GM19438 (cell line): ENCODE results near the gene DHRS1.
A peak's percentile ranks its signal among the peaks of the same experiment; 100 is the strongest.

Experiments
- ATAC-seq: cut with Tn5 transposase; IDR thresholded peaks from one replicate; pipeline ENCODE4 v1.9.1; 2021; ENCODE audit warnings: low read depth; ENCODE audit not compliant: unreplicated experiment

The DHRS1 gene

DNA sequence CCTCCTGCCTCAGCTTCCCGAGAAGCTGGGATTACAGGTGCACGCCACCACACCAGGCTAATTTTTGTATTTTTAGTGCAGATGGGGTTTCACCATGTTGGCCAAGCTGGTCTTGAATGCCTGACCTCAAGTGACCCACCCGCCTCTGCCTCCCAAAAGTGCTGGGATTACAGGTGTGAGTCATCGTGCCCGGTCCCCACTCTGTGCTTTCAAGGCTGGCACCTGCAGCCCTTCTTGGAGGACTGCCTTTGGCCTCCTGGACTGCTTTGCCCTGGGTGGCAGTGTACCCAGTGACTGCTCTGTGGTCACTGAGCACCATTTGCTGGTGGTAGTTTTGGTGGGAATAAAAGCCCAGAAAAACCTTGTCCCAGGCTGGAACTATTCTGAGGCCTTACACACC is 12.6 kb downstream of the DHRS1 start:
- ATAC-seq: no peak

DNA sequence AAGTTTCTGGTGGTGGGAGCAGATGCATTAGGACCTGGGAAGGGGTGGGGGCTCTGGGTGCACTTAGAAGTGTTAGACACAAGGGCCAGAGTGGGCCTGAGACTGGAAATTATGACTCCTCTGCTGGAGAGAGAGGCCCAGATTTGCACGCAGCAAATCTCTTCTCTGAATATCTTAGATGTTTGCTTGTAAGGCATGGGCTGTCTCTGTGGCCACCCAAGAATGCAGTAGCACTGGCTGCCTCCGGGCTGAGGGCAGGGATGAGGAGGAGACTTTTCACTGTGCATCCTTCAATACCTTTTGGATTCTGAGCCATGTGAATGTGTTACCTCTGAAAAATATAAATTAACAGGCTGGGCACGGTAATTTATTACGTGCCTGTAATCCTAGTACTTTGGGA is 14.2 kb downstream of the DHRS1 start:
- ATAC-seq: no peak

DNA sequence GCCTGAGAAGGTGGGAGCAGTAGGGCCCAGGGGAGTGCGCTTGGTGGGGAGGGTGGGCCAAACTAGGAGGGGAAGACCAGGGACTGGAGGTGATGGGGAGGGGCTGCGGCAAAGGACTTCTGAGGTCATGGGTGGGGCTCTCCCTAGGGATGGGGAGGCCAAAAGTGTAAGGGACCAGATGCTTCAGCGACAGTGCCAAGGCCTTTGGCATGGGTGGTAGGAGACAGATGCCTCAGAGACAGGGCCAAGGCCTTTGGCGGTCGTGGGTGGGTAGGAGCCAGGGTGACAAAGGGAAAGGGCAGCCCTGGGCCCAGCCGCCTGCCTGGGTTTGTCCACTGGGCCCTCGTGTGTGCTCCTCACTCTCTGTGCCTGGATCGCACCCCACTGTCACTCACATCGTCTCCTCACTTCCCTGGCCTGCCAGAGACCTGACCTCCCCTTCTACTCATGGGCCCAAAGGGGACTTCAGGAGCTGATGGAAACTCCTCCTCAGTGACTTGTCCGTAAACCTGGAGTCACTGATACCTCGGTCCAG is 15.0 kb downstream of the DHRS1 start:
- no peak for ATAC-seq

DNA sequence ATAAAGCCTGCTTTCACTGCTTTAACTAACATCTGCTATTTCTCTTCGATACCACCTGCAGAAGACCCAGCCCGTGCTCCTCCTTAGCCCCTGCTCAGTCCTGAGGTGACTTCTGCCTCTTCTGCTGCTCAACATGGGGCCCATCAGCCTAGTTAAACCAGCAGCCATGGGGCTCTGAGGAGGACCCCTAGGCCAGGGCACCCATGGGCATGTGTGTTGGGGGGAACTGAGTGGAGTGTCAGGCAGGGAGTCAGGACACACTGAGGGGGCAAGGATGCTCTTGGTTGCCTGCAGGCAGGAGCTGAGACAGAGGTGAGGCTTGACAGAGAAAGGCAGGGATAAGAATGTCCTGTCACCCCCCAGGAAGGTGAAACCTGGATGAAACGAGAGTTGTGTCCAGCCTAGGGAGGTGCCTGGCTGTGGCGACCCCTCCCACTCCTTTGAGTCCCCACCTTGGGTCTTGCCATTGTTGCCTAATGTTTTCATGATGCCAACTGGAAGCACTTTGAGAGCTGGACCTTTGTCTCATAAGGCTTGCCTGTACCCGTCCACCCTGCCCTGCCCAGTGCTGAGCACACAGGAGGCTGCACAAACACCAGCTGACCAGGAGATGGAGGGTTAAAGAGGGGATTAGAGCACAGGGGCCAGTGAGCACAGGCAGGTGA is 15.7 kb downstream of the DHRS1 start:
- ATAC-seq: no peak

DNA sequence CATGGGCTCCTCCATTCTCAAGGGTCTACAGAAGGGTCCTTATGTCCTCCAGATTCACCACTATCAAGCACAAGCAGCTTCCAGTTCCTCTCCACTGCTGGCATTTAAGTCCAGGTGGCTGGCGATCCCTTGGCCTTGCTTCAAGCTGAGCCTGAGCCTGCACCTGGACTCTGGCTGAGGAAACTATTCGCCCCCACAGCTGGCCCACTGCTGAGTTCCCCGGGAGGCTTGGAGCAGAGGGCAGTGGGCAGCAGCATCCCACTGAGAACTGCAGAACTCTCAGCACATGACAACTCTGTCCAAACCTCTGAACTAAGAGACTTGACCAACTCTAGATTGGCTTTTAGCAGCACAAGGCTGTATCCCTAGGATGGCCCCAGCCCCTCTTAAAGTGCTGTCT is 16.8 kb downstream of the DHRS1 start:
- no peak for ATAC-seq

DNA sequence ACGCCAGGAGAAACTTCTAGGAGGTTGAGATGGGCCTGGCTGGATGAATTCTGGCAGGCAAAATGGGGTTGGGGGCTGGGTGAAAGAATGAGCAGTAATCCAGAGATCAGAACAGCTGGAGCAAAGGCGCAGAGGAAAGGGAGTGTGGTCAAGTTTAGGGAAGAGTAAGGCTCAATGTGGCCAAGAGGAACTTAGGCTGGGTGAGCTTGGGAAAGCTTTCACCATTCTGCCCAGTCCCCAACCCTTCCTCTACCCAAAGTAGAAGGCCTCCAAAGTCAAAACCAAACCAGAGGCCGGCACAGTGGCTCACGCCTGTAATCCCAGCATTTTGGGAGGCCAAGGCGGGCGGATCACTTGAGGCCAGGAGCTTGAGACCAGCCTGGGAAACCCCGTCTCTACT is 17.9 kb downstream of the DHRS1 start:
- ATAC-seq: no peak

DNA sequence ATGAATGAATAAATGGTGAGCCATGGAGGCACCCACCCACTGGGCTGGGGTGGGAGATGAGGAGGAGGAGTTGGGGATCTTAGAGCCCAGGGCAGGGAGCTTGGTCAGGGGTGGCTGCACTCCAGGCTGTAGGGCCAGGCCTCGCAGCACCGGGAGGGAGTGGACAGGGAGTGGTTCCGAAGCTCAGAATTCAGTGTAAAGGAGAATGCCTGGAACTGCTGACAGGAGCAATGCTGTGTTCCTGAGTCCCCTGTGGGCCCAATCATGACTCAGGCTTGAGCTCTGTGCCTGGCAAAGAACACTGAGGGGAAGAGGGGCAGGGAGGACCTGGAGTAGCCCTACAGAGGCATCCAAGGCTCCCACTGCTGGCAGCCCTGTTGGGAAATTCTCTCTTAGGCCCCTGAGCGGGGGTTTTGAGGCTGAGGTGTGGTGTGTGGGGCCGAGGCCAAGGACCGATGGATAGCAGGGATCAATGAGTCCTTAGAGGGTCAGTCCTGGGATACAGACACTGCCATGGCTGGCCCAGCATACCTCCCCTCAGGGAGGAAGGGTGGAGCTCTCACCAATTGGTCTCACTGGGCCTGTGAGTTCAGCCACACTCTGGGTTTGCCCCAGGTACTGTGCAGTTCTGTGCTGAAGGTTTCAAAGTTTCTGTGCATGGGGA is 18.7 kb downstream of the DHRS1 start:
- ATAC-seq: no peak

DNA sequence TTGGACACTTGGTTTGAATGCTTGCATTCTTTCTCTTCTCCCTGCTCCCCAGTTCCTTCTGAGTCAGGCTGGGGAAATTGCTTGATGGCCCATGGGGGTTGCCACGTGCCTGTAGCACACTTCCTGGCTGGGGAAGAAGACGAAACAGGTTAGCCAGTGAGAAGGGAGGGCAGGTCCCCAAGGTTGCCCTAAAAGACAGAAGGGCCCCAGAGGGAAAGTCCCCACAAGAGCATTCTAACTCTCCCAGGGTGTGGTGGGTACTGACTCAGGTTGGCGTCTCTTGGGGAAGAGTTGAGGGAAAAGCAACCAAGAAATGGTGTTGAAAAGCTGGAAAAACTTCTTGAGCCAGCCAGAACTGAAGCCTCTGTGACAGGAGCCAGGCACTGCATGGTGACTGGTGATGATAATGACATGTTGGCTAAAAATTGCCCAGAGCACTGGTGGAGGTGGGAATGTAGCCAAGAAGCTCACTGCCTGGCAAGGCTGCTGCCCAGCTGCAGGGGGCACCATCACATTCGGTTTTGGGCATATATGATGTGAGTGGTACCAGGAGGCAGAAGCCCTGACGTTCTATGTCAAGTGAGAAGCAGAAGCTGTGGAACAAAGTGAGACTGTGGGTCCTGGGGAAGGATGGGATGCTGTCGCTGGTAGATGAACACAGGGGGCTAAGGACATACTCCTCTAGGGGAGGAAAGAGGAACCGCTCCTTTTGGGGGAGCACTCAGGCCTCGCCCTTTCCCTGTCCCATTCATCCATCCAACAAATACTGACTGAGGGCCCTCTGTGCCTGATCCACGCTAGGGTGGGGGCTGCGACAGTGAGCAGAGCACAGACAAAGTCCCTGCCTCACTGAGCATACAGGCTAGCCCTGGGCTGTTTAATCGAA is 20.0 kb downstream of the DHRS1 start:
- ATAC-seq: no peak

GRCh38 chr14:24278424-24278823 is 21.2 kb downstream of the DHRS1 start:
- ATAC-seq: no peak

DNA sequence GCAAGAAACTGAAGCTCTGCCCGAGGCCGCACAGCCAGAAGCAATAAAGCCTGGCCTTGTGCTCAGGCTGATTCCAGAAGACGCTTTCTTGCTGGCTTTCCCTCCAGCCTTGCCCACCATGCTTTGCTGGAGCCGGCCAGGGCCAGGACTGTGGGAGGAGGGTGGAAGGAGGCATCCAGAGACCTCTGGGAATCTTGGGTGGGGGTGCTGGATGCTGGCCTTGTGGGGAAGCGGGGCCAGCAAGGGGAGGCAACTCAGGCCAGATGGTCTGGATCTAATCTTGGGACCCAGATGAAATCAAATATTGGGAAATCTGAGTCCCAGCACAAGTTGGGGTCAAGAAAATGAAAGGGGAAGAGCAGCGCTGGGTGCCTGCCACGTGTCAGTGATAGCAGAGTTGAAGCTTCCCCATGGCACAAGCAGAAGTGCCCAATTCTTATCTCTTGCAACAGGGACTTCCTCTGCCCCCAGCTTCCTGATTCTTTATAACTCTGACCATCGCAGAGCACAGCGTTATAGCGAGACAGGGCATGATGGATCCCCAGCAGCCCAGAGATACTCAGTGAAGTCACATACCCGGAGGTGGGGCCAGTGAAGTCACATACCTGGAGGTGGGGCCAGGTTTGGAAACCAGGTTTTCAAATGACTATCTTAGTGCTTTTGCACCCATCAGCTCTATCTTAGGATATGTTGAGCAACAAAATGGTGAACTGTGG is 21.8 kb downstream of the DHRS1 start:
- ATAC-seq: no peak

- ATAC-seq: no peak
Observed at GRCh38 chr14:24277071-24277470, 22.5 kb downstream of the DHRS1 start.

DNA sequence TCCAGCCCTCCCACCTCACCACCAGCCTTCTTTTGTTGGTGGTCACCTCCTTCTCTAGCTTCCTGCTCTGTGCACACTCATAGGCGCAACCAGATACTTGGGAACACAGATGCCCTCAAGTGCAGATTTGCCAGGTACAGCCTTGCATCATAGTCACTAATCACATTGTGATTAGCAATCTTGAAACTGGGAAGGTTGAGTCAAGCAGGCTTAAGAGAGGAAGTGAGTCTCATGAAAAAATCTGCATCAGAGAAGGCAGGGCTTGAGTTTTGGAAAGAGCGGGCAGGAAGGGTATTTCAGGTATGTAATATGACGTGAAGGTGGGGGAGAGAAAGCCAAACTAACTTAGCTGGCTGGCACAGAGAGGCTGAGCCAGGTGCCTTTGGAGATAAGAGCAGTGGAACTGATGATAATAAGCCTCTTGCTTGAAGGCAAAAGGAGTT is 25.5 kb downstream of the DHRS1 start:
- ATAC-seq: peak; percentile 38

DNA sequence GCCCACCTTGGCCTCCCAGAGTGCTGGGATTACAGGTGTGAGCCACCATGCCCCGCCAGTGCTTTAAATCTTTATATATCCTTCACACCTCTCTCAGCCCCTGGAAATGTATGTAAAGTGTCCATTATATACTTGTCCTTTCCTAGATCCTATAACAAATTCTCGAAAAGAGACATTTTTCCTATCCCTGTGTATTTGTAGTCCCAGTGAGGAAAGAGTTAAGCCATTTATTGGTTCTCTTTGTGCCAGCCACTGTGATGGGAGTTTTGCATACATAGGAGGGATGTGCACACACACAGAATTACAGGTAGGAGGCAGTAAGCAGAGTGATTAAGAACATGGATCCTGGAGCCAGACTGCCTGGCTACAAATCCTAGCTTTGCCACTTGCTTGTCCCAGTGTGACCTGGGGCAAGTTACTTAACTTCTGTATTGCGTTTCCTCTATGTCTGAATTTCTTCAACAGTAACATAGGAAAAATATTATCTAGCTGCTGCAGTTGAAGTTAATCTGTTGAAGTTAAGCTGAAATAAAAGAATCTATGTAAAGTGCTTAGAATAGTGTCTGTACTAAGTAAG is 26.1 kb downstream of the DHRS1 start:
- ATAC-seq: no peak

DNA sequence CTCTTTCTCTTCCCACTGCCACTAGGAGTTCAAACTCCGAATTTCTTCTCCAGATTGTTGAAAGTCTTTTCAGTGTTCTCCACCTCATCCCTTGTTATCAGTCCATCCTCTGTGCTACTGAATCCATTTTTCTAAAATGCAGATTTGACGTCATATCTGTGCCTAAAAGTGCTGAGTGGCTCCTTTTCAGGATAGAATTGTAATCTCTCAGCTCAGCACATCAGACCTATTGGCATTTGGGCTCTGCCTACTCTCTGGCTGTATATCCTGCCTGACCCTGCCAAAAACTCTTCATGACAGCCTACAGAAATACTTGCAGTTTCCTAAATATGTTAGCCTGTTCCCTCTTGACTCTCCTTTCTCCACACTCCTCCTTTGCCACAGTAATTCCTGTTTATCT is 27.1 kb downstream of the DHRS1 start:
- ATAC-seq: no peak

DNA sequence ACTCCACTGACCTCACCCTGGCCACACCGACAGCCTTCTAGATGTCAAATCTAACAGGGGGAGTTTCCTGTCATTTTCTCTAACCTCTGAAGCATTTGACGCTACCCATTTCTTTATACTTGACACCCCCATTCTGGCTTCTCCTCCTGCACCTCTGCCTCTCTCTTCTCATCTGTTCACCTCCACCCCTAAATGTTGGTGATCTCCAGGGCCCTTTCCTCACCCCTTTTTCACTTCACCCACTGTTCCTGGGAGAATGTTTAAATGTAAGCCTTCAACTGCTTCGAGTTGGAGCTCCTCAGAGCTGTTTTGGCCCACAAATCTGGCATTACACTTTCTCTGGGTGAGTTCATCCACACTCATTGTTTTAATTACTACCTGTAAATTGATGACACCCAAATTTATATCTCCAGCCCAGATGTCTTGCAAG is 27.7 kb downstream of the DHRS1 start:
- ATAC-seq: no peak

GRCh38 chr14:24271134-24271833 is 28.3 kb downstream of the DHRS1 start, which contains the start of gene RABGGTA:
TSS of gene RABGGTA (minus strand) at chr14:24271597. CDS start at chr14:24271115, 482 bp downstream.
- peak; percentile 81 for ATAC-seq

DNA sequence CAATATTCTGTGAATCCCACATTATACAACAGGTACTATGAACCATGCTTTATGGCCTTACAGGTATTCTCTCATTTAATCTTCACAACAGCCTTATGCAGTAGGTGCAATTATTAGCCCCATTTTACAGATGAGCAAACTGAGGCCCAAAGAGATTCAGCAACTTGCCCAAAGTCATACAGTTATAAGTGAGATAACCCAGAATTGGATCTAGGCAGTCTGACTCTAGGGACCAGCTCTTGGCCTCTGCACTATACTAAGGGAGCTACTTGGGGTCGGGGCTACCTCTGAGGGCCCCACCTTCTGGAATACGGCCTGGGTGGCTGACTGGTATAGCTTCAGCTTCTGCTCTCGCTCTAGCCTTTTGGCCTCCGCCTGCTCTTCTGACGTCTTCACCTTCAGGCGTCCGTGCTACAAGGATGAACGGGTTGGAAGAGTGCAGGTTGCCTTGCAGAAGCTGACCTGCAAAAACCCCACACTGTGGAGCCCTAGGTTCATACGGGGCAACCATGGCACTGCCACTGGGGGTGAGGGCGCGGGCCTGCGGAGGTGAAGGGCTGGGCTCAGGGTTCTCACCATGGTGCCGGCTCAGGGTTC is 28.9 kb downstream of the DHRS1 start:
- ATAC-seq: no peak

- no peak for ATAC-seq
Observed at GRCh38 chr14:24269910-24270536, 29.6 kb downstream of the DHRS1 start.

GRCh38 chr14:24269368-24269767 is 30.2 kb downstream of the DHRS1 start:
- no peak for ATAC-seq
